HG03378 (cell line): ENCODE data around the gene GMPPA.

Experiments used
- ATAC-seq: cut with Tn5 transposase; IDR thresholded peaks from one replicate; pipeline ENCODE4 v1.9.1; 2021; ENCODE audit warnings: mild to moderate bottlenecking, moderate library complexity; ENCODE audit not compliant: unreplicated experiment

GMPPA gene

GRCh38 chr2:219553463-219553963 lies 54.8 kb downstream of the GMPPA start:
- ATAC-seq: no peak

- ATAC-seq: no peak
Observed at GRCh38 chr2:219554350-219554749, 55.7 kb downstream of the GMPPA start.

- ATAC-seq: no peak
Observed at GRCh38 chr2:219555956-219556355, 57.3 kb downstream of the GMPPA start.

GRCh38 chr2:219556413-219556812 lies 57.7 kb downstream of the GMPPA start:
- ATAC-seq: no peak
